Measurements from ENCODE around the gene FMO1.
"Not testable (repeated sequence)": the region's sequence is repeated elsewhere in the genome, so short reads cannot be mapped to it uniquely, and the experiment has no call there.

Gene FMO1

DNA sequence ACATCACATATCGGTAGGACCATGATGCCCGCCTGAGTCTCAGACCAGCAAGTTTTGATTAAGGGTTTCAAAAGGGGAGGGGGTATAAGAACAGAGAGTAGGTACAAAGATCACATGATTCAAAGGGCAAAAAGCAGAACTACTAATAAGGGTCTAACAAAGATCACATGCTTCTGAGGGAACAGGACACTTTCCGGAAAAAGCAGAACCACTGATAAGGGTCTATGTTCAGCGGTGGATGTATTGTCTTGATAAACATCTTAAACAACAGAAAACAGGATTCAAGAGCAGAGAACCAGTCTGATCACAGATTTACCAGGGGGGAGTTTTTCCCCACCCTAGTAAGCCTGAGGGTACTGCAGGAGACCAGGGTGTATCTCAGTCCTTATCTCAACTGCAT lies 12.1 kb upstream of the FMO1 start:
- DNase-seq (ENCODE audit: low read depth), result not testable (repeated sequence)

DNA sequence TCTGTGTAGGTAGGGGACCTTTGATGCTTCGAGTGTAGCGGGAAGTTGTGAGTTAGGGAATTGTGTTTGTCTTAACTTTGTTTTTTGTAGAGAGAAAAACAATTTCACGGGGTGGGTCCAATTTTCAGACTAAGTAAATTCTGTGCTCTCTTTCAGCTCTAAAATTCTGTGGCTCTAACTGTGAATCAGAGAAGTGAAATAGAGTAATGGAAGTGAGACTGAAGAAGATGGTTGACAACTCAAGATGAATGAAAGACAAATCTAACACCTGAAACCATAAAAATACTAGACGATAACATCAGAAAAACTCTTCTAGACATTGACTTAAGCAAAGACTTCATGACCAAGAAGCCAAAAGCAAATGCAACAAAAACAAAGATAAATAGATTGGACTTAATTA lies 4.4 kb upstream of the FMO1 start:
- DNase-seq (ENCODE audit: low read depth), result no peak

DNA sequence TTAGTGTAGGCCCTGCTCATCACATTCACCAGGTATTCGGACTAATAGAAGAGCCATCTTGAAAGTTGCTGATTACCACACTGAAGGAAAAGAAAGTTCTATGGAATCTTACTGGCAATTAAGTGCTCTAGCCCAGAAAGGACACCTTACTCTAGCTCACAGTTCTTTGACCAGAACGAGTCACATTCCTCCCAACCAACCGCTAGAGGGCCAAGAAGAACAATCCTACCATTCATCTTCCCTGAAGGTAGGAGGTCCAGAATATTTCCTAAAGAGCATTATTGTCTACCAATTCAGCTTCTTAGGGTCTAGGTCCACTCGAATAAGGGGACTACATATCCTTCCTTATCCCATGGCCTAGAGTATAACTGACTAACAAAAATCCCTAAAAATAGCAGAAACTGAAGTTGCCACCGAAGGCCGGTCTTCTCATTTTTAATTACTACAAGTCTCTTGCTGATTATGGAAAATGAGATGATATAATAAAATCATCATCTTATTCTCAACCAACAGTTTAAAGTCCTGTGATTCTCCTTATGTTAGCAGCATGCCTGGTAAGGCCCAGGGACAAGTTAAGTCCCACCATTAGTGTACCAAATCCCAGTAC lies 2.7 kb upstream of the FMO1 start:
- DNase-seq (ENCODE audit: low read depth), result no peak

DNA sequence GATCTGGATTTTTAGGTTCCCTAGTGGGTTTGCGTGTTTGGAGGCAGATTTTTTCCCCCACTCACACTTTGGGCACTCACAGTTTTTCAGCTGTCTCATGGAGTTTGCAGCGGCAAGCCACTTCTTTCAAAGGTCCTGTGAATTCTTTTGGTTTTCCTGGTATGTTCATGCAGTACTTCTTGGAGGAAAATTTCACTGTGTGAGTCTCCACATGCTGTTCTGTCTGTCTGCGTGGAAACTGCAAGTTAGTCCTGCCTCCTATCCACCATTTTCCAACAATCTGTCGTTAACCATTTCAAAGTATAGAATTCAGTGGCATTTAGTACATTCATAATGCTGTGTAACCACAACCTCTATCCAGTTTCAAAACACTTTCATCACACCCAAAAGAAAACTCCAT lies 793 bp upstream of the FMO1 start:
- DNase-seq (ENCODE audit: low read depth), result no peak

DNA sequence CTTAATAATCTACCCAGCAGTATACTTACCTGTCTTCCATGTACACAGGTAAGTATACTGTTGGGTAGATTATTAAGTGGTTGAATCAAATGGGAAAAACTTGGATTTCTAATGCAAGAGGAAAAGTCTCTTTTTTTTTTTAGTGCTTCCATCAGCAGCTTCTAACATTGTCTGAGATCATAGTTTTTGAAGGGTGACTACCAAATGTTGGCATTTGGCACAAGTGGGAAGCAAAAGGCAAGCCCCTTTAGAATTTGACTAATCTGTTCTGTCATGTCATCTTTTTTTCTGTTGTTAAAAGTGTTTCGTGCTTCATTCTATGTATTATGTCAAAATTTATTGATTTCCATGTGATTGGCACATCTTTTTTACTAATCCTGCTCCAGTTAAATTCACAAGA lies 547 bp downstream of the FMO1 start:
- no peak for DNase-seq (ENCODE audit: low read depth)

DNA sequence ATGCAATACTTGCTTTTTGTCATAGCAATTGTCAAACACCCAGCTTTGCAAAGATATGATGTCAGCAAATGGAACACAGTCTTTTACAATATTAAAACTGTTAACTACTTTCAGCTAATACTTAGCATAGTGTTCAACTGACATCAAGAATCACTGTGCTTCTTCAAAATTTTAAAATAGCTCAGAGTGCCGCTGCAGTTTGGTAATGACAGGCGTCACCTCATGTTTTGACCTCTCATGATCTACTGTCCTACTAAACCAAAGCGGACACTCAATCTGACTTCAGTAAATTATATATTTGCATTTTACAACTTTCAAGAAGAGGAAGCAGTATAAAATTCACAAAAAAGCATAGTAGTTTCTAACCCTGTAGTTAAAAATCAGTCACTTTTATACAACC lies 2.0 kb downstream of the FMO1 start:
- no peak for DNase-seq (ENCODE audit: low read depth)

DNA sequence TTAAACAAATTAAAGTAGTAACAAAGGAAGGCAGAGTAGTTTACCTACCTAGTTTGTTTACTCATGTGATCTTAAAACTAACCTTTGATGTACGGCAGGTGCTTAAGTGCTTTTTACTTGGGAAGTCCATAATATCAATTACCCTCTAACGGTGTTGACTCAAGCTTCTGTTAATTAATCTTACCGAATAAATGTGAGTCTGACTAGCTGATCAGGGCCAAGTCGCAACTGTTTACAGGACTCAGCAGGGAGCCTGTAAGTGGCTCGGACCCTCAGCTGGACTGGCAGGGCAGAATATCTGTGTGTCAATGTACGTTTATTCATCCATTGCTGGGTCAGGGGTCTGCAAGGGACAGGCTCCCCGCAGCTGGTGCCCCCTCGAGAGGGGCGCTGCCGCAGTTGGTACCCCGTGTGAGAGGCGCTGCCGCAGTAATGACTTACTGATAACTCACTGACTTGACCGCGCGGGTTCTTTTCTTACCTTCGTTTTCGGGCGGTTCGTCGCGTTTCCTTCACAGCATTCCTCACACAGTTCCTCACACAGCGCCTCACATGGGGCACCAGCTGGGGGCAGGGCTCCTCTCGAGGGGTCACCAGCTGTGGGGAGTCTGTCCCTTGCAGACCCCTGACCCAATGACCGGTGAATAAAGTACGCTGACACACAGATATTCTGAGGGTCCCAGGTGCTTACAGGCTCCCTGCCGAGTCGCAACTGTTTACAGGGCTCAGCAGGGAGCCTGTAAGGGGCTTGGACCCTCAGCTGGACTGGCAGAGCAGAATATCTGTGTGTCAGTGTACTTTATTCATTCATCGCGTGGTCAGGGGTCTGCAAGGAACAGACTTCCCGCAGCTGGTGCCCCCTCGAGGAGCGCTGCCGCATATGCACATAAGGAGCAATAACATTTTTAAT lies 3.0 kb downstream of the FMO1 start:
- peak; percentile 10 for DNase-seq (ENCODE audit: low read depth)

DNA sequence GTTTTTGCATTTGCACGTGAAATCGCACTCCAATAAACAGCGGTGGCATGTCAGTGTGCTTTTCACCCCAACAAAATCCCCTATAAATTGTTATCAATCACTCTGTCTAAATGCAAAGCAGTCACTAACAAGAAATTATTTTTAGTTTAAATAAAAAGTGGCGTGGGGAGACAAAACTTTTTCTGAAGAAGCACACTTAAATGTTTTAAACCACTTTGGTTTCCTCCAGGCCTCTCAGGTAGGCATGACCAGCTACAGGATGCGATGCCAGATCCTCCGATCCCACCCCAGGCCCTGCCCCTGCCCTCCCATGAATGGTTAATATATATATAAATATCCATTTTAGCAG lies 3.6 kb downstream of the FMO1 start:
- DNase-seq (ENCODE audit: low read depth), result no peak

DNA sequence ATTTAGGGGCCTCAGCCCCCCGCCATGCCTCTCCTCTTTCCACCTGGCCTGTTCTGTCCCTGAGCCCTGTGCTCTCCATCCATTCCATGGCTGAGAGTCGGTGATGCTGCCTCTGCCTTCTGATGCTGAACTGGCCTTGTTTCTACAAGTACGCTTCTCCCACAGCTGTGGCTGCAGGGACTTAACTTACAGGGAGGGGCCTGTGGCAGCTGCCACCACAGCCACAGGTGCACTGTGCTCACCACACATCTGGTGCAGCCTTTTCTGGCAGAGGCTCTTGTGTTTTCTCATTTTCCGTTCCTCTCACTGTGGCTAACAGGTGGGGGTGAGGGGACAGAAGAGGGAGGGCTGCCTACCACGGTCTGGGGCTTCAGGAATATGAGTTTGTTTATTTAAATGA lies 4.2 kb downstream of the FMO1 start:
- no peak for DNase-seq (ENCODE audit: low read depth)

DNA sequence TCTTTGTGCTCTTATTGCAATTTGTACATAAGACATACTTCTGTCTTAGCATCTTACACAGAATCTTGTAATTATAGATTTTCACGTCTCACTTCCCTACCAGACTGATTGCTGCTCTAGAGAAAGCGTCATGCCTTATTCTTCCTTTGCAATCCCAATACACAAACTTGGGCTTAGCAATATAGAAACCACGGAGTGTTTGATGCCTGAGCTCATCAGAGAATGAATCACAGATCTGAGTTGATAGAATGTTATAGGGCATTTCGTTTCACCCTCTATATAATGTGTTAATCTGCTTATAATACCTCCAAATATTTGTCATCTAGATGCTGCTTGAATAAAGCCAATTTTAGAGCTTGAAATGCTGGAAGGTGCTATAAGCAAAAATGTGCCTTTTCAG lies 6.6 kb downstream of the FMO1 start:
- no peak for DNase-seq (ENCODE audit: low read depth)

DNA sequence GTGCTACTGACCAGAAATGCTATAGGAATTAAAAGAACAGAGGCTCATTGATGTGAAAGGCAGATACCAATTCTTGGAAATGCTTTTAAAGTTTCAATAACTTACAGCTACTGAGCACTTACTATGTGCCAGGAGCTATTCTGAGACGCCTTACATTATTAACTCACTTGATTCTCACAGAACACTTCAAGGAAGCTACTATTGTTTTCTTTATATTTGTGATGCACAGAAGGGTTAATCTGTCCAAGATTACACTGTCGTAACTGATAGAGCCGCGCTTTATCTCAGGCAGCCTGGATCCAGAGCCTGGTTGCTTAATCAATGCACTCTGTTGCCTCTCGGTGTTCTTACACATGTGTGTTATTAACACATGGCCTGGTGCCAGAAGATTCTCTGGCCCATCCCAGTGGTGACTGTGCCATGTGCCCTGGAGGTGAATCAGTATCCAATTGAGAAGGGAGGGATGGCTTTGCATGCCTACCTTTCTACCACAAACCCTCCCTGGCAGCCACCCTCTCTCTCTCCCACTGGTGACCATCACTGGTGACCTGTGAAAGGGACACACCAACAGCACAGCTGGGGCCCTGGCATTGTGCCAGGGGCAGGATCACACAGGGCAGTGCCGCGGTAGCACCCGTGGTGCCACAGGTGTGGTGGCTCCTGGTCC lies 8.8 kb downstream of the FMO1 start:
- no peak for DNase-seq (ENCODE audit: low read depth)

DNA sequence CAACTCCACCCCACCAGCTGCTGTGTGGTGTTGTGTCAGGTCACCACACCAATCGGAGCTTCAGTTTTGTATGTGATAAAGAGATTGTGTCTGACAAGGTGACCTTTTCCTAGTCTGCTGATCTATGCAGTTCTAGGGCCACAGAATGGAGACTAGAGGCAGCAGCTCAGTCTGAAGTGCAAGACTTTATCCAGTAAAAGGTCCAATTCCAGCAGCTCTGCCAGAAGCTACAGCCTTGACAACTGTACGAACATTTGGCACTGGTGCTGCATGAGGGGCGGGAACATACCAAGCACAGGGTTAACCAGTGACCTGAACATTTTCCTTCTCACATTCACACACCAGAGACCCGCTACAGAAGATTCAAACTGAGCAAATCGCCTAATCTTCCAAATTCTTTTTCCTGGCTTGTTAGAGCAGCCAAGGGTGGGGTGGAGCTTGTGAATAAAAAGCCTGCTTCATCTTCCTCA lies 9.3 kb downstream of the FMO1 start:
- DNase-seq (ENCODE audit: low read depth), result no peak

DNA sequence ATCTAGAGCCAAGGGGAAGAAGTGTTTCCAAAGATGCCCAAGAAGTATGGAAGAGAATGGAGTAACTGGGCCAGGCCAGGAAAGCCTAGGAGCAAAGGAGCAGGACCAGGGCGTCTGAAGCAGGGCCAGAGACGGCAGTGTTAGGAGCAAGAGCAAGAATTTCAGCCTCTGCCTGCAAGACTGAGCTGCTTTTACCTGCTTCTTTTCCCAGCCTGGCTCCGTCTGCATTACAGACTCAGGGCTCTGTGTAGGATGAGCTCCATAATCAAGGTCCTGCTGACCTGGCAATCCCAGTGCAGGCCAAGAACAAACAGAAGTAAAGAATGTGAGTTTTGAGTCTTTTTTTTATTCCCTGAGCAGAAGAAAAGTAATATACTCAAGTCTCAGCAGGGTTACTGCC lies 10.1 kb downstream of the FMO1 start:
- DNase-seq (ENCODE audit: low read depth), result no peak

DNA sequence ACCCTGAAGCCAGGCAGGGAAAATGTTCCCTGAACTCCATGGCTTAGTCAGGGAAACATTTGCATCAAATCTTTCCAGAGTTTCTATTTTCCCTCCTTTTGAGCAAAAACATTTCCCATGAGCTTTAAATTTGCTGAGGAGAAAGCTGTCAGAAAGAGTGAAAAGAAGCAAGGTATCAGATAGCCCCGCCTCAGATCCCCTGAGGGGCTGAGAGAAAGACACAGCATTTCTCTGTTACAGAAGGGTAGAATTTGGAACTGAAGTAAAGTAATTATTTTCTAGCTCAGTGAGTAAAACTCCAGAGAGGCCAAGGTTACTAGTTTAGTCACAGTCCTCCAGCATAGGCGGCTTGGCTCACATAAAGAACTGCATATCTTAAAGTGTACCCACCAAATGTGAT lies 10.6 kb downstream of the FMO1 start:
- no peak for DNase-seq (ENCODE audit: low read depth)

DNA sequence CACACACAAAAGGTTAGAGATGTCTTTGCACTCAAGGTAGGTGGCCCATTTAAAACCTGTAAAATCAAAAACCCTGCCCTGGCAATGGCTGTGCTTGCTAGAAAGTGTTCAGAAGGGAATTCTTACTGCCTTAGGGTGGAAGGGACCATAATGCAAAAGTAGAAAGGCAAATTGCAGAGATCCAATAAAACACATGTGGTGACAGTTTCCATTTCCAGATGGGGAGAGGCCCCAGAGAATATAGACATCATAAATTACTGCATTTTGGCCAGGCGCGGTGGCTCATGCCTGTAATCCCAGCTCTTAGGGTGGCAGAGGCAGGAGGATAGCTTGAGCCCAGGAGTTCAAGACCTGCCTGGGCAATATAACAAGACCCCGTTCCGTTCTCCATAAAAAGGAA lies 13.0 kb downstream of the FMO1 start:
- no peak for DNase-seq (ENCODE audit: low read depth)

DNA sequence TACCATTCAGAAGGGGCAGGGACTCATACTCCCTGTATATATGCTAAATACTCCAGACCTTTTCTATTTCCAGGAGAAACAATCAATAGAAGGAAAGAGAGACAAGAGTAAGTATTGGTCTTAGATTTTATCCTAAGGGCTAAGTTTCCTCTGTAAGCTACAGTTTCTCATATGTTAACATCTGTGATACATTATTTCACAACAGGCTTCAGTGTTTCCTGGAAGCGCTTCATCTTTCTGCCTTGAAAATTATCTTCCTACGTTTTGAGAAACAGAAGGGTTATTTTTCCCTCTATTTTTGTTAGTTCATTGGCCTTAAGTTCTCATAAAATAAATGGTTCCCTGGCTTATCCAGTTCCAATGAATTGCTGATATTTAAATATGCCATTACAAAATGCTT lies 15.6 kb downstream of the FMO1 start:
- no peak for DNase-seq (ENCODE audit: low read depth)

DNA sequence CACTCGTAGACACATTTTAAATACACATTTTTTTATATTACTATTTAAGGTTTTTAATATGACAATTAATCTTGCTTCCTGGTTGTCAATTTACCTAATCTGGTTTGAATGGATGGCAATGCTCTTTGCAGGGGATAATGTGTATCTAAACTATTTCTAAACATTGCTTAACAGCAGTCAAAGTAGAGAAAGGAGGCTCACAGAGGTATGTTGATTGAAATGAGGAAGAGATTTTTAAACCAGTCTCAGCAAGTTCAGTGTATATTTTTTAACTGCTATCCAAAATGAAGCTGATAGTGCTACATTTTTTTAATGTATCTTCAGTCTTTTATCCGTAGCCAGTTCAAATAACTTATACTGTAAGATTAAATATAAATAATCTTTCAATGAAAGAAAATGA lies 17.4 kb downstream of the FMO1 start:
- DNase-seq (ENCODE audit: low read depth), result no peak

DNA sequence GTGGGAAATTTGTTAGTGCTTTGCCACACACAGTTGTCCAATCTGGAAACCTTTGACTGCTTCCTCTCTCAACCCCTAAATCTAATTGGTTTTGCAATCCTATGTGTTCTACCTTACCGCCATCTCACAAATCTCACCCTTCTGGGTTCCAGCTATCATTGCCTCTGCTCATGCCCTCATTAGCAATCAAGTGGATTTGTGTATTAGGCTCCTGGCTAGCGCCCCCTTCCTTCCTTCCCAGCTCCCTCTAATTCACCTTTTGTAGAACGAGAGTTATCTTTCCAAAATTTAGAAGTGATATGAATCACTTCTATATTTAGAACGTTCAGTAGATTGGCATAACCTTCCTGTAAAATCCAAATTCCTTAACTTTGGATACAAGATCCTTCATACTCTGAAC lies 18.6 kb downstream of the FMO1 start:
- no peak for DNase-seq (ENCODE audit: low read depth)

DNA sequence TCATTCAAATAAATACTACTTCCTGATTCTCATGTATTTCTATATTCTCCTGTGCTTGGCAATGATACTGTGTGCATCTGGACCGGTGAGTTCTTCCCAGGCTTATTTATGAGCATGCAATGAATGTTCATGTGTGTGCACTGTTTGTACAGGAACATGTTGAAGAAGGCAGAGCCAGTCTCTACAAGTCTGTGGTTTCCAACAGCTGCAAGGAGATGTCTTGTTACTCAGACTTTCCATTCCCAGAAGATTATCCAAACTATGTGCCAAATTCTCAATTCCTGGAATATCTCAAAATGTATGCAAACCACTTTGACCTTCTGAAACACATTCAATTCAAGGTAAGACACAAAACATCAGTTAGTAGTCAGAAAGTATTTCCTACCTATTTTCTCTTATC lies 19.1 kb downstream of the FMO1 start:
- DNase-seq (ENCODE audit: low read depth), result no peak

DNA sequence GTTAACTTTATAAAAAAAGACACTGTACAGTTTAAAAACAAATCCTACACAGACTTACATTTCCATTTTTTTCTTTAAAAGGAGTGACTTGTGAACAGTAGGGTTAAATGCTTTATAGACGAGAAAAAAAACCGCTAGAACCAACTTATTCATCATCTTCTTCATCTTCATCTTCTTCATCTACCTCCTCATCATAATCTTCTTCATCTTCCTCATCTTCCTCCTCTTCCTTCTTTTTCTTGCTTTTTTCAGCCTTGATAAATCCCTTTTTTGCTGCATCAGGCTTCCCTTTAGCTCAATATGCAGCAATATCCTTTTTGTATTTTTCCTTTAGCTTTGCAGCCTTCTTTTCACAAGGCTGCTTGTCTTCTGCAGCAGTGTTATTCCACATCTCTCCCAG lies 22.5 kb downstream of the FMO1 start:
- DNase-seq (ENCODE audit: low read depth), result no peak

DNA sequence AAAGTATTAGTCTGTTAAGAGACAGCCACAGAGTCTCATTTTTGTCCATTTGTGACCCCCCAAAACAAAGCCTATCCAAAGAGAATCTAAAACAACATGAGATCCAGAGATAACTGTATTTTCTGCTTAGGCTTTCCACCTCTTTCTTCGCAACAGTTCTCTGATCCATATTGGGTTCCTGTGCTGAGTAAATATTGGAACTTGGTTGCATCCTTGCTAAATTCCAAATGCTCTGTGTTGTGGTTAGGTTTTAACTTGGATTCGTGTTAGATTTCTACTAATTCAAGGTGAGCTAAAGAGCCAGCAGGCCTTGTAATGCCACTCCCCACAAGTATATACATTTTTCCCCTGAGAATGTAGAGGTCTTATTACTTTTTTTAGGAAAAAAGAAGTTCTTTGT lies 29.2 kb downstream of the FMO1 start:
- no peak for DNase-seq (ENCODE audit: low read depth)

DNA sequence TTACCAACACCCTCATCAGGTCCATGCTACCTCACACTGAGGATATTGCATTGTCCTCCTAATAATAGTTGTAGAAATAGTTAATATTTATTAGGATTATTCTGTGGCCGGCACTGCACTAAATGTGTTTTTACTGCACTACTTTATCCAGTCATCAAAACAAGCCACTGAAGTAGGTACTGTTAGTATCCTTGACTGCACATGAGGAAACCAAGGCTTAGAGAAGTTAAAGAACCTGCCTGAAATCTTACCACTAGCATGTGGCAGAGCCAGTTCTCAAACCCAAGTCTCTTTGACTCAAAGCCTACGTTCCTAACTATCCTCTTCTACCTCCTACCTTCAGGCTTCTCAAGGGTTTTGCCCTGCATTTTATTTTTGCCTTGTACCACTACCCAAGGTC lies 30.9 kb downstream of the FMO1 start:
- no peak for DNase-seq (ENCODE audit: low read depth)

DNA sequence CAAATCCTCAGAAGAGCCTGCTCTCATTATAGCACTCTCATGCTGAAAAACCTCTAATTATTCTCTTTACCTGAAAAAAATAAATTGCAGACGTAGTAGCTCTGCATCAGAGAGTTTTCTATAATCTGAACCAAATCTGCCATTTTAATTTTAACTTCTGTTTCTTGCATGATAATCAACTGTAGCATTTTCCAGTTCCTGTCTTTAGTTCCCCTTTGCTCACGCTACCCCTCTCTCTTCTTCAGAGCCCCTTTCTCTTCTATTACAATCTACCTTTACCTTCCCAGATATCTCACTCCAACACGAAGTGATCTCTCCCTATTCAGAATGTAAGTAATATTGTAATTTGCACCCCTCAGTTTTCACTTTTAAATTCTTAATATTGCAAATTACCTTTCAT lies 31.4 kb downstream of the FMO1 start:
- no peak for DNase-seq (ENCODE audit: low read depth)
